Stimulated activated CD8-positive, alpha-beta memory T cell treated with anti-CD3 and anti-CD28 coated beads, Interleukin-12 subunit alpha, Interleukin-12 subunit beta, amount 100 ng/mL, for 4 hours (primary cell): ENCODE results near the gene TROAP.
A peak's percentile ranks its signal among the peaks of the same experiment; 100 is the strongest.

Source experiments
- DNase-seq: peaks from one replicate; pipeline ENCODE4 v3.0.0-alpha.2; 2020; ENCODE audit warnings: low read depth

Gene TROAP

DNA sequence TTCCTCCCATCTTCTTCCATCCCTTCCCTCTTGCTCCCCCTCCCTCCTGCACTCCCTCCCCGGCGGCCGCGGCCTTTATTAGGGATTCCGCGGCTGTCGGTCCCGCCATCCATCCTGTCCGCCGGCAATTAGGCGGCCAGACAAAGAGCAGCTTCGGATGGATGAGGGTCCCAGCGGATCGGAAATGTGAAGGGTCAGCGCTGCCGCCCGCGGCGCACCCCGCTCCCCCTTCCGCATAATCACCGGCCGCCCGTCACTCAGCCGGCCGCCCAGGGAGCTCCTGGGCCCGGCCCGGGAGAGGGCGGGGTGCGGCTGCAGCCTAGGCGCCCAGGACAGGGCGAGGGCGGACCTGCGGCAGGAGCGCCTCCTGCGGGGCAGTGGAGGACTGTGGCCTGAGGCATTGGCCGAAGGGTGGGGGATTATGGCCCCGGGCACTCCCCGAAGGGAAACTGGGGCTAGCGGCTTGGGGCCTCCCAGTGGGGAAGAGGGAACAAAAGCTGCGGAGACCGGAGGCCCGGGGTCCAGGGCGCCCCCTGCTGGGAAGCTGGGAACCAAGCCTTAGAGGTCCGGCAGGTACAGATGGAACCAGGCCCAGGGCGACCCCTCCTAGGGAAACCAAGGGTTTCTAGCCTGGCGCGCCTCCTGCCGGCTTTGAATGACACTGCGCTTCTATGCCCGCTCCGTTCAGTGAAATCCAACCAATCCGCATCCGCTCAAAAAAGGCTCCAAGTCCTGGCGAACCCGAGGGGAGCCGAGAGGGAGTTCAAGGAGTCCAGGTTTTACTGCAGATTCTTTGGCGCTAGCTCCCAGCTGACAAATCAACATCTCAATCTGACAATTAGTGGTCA is 19.2 kb downstream of the TROAP start:
- DNase-seq, result peak; percentile 46

DNA sequence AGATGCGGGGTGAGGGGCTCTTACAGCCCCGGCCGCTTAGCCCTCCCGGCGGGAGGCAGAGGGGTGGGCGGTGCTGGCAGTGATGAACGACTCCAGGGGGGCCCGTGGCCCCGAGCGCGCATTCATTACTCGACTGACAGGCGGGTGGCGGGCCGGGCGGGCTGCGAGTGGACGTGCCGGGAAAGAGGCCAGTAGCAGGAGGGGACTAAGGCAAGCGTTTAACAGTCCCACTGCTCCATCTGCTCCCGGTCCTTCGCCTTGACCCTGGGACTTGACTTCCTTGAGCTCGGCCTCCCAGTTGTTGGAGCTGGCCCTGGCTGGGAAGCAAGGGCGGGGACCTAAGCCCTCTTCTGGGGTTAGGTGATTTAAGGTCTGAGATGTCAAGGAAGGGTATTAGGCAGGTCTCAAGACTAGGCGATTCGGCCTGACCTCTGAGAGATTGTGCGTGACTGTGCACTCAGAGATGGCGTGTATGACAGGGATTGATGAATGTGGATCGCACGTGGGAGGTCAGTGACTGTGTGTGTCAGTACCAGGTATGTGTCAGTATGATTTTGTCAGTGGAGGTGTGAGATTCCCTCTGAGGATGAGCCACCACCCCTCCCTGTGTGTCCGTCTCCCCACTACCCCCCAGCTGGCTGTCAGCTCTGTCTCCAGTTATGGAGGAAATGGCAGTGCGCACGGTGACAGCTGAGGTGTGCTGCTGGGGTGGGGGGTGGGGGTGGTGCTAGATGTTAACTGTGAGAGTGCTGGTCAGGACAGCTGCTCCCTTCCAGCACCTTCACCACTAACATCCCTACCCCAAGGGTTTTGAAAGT is 20.1 kb downstream of the TROAP start:
- DNase-seq, result no peak

DNA sequence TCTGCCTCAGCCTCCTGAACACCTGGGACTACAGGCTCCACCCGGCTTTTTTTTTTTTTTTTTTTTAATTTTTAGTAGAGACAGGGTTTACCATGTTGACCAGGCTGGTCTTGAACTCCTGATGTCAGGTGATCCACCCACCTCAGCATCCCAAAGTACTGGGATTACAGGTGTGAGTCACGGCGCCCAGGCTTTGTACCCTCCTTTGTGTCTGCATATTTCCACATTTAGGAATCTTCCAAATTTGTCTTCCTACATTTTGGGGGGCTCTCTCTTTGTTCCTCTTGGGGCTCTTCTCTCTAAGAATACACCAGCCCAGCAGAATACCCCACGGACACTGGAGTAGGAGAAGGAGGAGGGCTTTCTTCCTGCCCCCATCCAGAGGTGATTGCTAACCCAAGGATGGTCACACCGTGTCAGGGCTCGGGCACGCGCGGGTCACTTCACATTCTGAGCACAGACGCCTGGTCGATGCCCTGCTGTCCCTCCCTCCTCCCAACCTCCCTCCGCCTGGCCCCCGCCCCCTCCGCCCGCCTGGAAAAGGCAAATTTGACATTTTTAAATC is 21.5 kb downstream of the TROAP start:
- DNase-seq, result no peak

DNA sequence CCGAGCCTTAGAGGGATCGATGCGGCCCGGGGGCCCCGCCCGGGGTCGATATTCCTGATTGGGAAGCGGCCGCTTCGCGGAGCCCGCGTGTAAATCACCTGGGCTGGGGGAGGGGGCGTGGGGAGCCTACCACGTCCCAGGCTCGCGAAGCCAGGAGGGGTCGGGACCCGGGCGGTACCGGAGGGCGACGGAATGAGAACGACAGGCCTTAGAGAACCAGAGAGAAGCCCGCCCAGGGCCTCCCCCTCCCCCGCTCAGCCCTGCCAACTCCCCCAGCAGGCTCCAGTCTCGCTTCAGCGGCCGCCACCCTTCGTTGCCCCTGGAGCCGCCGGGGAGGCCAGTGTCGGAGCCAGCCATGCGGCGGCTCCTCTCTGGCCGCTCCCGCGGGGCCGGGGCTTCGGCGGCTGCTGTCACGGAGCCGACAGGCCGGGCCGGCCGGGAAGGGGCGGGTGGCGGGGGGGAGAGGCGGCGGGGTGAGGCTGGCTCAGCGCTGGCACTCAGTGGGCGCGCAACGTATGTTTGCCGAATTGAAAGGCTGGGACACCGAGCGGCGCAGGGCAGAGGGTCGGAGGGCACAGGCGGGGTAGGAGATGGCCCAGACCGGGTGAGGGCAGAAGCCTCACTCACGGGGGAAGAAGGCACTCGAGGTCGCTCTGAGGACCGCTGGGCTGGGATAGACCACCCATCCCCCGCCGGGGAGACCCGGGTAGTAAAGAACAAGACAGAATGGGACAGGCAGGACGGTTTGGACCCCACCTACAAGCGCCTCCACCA is 22.2 kb downstream of the TROAP start:
- no peak for DNase-seq

DNA sequence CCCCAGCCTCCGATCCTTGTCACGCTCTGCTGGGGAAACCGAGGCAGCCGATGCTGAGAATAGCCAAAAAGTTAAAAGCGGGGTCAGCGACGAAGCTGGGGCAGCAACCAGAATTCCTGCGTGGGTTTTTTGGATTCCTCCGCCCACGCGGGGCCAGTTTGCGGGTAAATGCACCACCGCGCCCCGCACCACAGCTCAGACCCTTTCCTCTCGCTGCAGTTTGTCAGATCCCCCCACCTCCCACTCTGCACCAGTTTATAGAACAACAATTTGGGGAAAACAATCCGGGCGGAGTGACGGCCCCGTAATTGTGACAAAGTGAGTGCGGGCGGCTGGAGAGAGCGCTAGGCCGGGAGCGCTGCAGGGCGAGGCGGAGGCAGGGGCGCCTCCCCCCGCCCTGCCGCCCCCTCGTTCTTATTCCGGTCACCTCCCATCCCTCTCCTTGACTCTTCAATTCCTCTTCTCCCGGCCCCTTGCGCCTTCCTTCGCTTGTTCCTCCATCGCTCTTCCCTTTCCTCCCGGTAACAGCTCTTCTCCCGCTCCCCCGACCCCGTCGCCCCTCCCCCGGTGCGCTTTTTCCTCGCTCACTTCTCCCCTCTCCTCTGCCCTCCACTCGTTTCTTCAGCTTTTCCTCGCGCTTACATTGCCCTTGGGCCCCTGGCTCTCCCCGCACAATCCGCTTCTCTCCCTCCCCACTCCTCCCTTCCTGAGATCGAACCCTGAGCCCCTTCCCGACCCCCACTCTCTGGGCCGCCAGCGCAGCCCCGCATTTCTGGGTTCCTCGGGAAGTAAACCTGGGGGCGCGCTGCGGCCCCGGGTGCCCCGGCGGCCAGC is 23.0 kb downstream of the TROAP start:
- no peak for DNase-seq

DNA sequence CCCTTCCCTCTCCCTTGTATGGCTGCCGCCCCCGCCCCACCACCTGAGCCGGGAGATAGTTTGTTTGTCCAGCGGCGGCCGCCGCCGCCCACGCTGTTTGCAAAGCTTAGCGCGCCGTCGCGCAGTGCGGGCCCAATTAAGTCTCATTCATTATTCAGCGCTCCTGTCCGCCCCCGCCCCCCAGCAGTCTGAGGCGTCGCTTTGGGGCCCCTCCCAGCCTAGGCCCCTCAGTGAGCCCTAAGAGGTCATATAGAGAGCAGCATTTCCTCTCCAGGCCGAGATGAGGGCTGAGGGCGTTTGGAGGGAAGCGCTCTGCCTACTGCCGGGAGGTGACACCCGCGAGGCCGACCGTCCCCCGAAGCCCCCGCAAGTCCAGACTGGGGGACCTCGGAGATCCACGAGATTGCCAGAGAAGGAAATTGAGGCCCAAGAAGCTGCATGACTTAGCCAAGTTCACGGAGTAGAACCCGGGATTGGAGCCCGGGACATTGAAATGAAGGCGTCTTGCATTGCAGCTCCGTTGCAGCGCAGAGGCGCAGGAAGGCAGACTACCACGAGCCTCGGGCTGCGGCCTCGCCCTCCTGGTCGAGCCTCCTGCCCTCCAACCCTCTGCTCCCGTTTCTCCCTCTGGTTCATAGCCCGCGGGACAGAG is 23.7 kb downstream of the TROAP start, which contains the start of gene DNAJC22:
DNAJC22 (plus strand) TSS at position 230 of the 652 bp plus-strand sequence. CDS start 1,985 bp downstream, outside the sequence.
- no peak for DNase-seq

DNA sequence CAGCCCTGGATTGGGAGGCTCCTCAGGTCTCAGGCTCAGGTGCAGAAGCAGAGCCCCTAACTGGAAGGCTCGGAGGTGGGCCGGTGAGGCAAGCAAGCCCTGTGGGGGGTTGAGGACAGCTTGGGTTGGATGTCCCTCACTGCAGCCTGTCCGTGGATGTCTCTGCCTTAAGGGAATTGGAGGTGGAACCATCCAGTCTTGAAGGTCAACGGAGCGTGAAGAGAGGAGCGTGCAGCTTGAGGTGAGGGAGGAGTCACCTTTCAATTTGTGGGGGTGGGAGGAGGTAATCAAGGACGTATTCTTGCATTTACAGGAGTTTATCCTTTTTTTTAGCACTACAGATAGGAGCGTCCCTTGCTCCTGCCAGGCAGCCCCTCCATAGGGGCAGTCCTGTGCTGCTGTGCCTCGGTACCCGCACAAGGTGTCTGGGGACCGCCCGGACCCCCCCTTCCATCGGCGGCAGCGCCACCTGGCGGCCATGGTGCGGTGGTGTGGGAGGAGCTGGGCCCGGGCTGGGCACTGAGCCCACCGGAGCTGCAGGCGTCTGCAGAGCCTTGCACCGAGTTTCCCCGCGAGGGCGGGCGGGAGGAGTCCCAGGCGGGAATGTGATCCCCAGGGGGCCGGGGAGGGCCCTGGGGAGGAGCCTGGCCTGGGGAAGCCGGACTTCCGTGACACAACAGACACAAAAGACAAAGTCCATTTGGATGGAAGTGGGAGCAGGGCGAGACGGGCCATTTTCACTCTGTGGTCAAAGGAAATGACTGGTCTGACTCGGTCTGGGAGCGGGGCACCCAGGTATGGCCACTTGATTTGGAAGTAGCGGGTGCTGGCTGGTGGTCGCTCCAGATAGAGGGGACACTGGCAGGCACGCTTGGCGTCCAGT is 24.5 kb downstream of the TROAP start:
- DNase-seq, result peak; percentile 66

DNA sequence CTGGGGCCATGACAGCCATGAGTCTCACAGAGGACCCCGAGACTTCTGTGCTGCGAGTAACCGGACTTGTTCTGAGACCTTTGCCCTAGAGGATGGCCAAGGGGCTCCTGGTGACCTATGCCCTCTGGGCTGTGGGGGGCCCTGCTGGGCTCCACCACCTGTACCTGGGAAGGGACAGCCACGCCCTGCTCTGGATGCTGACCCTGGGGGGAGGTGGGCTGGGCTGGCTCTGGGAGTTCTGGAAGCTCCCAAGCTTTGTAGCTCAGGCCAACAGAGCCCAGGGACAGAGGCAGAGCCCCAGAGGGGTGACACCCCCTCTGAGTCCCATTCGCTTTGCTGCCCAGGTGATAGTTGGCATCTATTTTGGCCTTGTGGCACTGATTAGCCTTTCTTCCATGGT is 25.7 kb downstream of the TROAP start:
- DNase-seq, result no peak

DNA sequence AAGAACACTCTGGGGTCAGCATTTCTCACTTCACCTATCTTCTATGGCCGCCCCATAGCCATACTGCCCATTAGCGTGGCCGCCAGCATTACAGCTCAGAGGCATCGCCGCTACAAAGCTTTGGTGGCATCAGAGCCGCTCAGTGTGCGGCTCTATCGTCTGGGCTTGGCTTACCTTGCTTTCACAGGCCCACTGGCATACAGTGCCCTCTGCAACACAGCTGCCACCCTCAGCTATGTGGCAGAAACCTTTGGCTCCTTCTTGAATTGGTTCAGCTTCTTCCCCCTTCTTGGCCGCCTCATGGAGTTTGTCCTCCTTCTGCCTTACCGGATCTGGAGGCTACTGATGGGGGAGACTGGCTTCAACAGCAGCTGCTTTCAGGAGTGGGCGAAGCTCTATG is 26.2 kb downstream of the TROAP start:
- no peak for DNase-seq

DNA sequence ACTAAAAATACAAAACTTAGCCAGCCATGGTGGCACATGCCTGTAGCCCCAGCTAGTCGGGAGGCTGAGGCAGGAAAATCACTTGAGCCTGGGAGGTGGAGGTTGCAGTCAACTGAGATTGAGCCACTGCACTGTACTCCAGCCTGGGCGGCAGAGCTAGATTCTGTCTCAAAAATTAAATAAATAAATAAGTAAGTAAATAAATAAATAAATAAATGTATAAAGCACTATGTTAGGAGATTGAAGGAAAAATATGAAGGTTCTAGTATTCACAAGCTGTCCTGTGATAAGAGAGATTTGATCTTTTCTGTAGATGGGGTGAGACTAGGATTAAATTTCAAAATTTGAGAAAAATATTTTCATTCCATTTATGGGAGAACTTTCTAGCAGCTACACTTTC is 29.3 kb downstream of the TROAP start:
- no peak for DNase-seq

DNA sequence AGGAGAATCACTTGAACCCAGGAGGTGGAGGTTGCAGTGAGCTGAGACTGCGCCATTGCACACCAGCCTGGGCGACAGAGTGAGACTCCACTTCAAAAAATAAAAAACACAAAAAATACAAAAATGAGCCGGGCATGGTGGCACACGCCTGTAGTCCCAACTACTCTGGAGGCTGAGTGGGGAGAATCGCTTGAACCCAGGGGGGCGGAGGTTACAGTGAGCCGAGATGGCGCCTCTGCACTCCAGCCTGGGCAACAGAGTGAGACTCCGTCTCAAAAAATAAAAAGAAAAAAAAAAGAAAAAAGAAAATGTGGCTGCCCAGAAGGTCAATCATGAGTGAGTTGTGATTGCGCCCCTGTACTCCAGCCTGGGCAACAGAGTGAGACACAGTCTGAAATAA is 32.9 kb downstream of the TROAP start:
- DNase-seq, result no peak

DNA sequence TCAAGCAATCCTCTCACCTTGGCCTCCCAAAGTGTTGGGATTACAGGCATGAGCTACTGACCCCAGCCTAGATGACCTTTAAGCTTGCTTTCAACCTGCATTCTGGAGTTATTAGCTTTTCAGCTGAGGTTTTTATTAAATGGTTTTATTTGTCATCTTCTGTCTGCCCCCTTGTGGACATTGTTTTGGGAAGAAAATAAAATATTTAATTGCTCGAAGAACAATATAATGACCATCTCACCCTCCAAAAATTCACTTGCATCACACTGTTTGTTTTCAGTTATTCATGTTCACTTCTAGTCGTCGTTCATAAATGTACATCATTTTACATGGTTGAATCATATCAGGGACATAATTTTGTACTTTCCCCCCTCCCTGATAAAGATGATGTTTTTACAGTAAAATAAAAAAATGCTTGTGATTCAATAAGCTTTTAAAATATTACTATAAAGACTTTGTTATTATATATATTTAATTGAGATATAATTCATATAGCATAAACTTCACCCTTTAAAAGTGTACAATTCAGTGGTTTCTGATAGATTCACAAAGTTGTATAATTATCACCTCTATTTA is 34.1 kb downstream of the TROAP start:
- no peak for DNase-seq

DNA sequence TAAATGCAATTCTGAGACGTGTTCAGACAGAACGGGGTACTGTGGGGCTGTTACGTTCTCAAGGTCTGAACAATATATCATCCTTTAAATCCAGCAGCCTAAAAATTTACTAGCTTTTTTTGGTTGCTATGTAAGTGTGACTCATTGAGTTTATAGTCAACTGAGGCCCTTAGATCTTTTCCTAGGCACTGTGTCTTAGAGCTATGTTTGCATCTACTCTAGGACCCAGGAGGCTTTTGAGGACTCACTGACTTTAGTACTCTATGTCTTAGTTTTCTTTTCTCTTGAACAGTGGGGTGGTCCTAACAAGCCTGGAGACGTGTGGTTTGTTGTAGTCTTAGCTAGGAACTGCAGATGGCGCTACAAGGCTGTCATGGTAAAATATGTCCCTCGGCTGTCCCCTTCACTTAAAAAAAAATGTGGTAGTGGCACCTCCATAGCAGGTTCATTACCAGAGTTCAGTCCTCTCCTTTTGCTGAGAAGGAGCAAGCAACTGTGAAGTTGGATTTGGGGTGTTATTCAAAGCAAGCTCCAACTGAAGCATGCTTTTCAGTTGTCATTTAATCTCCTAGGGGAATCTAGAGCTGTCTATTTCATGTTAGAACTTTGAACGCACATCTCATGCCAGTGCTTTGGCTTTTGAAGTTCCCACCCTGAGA is 35.6 kb downstream of the TROAP start:
- DNase-seq, result no peak

DNA sequence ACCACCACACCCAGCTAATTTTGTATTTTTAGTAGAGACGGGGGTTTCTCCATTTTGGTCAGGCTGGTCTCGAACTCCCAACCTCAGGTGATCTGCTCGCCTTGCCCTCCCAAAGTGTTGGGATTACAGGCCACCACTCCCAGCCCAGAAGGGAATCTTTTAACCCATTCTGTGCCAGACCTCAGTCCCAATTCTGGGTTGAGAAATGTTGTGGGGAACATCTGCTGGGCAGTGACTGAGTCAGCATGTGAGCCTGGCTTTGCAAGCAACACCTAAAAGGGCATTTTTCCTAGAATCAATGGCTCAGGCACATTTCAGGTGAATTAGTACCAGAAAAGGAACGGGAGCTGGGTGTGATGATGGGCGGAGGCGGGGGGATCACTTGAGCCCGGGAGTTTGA is 36.6 kb downstream of the TROAP start:
- DNase-seq, result no peak

DNA sequence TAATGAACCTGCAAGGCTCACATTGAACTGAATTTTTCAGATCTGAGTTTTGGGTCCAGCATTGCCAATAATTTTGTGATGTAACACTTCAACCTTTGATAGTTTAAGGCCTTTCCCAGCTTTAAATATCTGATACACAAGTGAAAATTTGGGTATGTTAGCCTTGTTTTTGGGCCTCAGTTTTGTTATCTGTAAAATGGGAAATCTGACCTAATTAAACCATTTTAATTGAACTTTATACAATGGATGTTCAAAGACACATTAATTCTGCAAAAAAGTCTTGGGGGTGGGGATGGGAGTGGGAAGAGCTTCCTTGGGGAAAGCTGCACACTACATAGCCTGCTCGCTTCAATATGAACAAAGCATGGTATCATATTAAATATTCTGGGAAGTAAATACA is 39.0 kb downstream of the TROAP start:
- no peak for DNase-seq

DNA sequence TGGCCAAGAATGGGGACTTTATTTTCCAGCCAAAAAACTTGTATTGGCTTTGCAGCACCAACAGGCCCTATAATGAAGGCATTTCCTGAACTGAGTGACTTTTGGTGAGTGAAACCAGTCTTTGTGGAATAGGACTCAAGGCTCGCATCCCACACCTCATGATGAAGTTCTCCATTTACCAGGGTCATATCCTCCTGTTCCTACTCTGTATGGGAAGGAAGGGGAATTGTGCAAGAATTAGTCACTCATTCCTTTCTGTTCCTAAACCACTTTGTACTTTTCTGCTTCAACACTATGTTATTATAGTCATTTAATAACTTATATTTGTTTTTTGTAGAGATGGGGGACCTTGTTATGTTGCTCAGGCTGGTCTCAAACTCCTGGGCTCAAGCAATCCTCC is 41.9 kb downstream of the TROAP start:
- no peak for DNase-seq

DNA sequence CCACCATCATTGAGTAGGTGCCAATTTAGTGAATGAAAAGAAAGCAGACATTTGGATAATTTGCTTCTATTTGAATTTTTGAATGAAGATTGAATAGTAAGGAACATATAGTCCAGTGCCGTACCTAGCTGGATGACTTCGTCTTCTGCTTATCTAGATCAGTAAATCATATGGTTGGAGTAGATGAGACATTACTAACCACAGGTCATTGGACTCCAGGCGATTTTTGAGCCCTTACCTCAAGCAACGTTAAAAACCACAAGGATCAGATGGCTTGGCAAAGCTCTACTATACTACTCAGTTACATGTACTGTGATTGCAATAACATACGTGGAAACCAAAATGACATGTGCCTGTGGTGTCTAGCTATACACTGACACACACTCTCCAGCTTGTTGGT is 42.5 kb downstream of the TROAP start:
- no peak for DNase-seq

DNA sequence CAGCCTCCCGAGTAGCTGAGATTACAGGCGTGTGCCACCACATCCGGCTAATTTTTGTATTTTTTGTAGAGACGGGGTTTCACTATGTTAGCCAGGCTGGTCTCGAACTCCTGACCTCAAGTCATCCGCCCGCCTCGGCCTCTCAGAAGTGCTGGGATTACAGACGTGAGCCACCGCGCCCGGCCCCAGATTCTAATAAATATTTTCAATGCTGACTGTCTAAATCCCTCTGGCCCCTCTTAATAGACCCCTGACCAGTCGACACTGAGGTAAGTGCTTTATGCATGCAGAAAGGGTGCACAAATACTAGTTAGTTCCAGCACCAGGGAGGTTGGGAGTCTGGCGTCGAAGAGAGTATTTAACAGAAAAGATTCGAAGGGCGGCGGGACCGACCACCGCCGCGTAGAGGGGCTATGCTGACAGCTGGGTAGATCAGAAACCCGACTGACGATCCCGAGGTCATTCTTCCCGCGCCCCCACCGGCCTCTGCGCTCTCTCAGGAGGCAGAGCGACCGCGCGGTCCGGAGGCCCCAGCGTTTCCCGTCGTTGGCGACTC is 43.1 kb downstream of the TROAP start:
- DNase-seq, result no peak
